Smooth muscle cell (in vitro differentiated cells): Measurements from ENCODE around the gene AGAP1. TPM values are rescaled to one million over a fixed set of nuclear protein-coding genes. Genes with fewer than 3 reads are reported as not detected.

Source experiments
- DNase-seq: peaks from one replicate; lab custom pipeline; 2025; ENCODE audit not compliant: unreplicated experiment; lab: John Stamatoyannopoulos, UW
- H2AFZ ChIP-seq: fragments of 200-600 bp; sonication (generic); 2 replicates; pipeline ENCODE4 v1.6.0; 2016; ENCODE audit warnings: antibody characterized with exemption, low read depth, mild to moderate bottlenecking
- H3F3A ChIP-seq: fragments of 200-600 bp; sonication (generic); 2 replicates; pipeline ENCODE4 v1.6.0; 2017; ENCODE audit warnings: antibody characterized with exemption, low read depth
- H3K27ac ChIP-seq: fragments of 200-600 bp; sonication (generic); 2 replicates; pipeline ENCODE4 v1.5.1; 2016; ENCODE audit warnings: low read depth, mild to moderate bottlenecking
- H3K27me3 ChIP-seq: fragments of 200-600 bp; sonication (generic); 2 replicates; pipeline ENCODE4 v1.6.1; 2016; ENCODE audit warnings: low read depth, mild to moderate bottlenecking
- H3K36me3 ChIP-seq: fragments of 200-600 bp; sonication (generic); 2 replicates; pipeline ENCODE4 v1.5.1; 2016; ENCODE audit warnings: low read depth
- H3K4me1 ChIP-seq: fragments of 200-600 bp; sonication (generic); 2 replicates; pipeline ENCODE4 v1.5.1; 2016; ENCODE audit warnings: low read depth
- H3K4me2 ChIP-seq: fragments of 200-600 bp; sonication (generic); 2 replicates; pipeline ENCODE4 v1.6.0; 2016; ENCODE audit warnings: mild to moderate bottlenecking
- H3K4me3 ChIP-seq: fragments of 200-600 bp; sonication (generic); 2 replicates; pipeline ENCODE4 v1.5.1; 2016; ENCODE audit warnings: mild to moderate bottlenecking
- H3K79me2 ChIP-seq: fragments of 200-600 bp; sonication (generic); 2 replicates; pipeline ENCODE4 v1.6.0; 2016; ENCODE audit warnings: low read depth, mild to moderate bottlenecking
- H3K9ac ChIP-seq: fragments of 200-600 bp; sonication (generic); 2 replicates; pipeline ENCODE4 v1.6.0; 2016; ENCODE audit warnings: low read depth
- H3K9me3 ChIP-seq: fragments of 200-600 bp; sonication (generic); replicated peaks from 2 replicates; pipeline ENCODE4 v1.5.1; 2016; ENCODE audit warnings: low read depth
- H4K20me1 ChIP-seq: fragments of 200-600 bp; sonication (generic); 2 replicates; pipeline ENCODE4 v1.6.0; 2016; ENCODE audit warnings: low read depth
- CTCF ChIP-seq: fragments of 200-600 bp; sonication (generic); IDR thresholded peaks from 2 replicates; pipeline ENCODE4 v1.5.1; 2017; ENCODE audit warnings: borderline replicate concordance, mild to moderate bottlenecking, antibody characterized with exemption; ENCODE audit not compliant: insufficient read depth, poor library complexity, severe bottlenecking
- WGBS: methylation state at CpG from one replicate; pipeline ENCODE4 v1.1.7; 2016; ENCODE audit warnings: low lambda C conversion rate; 5-methylcytosine and 5-hydroxymethylcytosine counted together
- polyA plus RNA-seq: library from polyadenylated mRNA; unstranded; fragments of >200 nt; fragmentation: Nextera tagmentation; extraction: Ambion mirVana; gene quantifications from 2 replicates; pipeline ENCODE4 v1.2.1, GENCODE V29; 2016
- total RNA-seq: library from RNA; depleted of rRNA; stranded (reverse); fragments of >200 nt; gene quantifications from 2 replicates; pipeline ENCODE4 v1.2.3, GENCODE V29; 2014

The AGAP1 gene
- total and polyA plus RNA-seq, 2 experiments from 2014 or later: 3.9 to 9.8 TPM

- Histone ChIP-seq H3K4me3 (no peak overlapping the region), H3F3A (no peaks in the 10 kb centered on the region), H3K27ac (no peak overlapping the region), H2AFZ (no peak overlapping the region), H3K4me2 (no peak overlapping the region), H3K36me3 (no peaks in the 10 kb centered on the region), H3K9ac (no peak overlapping the region), H3K4me1 (no peaks in the 10 kb centered on the region), H4K20me1 (peaks cover 2% of the 10 kb centered on the region), H3K79me2 (no peaks in the 10 kb centered on the region), H3K9me3 (no peaks in the 10 kb centered on the region), H3K27me3 (no peaks in the 10 kb centered on the region)
- 85% methylated on average over 6 of the region's 6 CpGs for WGBS
- TF ChIP-seq CTCF: no peak
- no peak for DNase-seq
Measured at GRCh38 chr2:236093134-236093533, 599.3 kb downstream of the AGAP1 start.

GRCh38 chr2:236095504-236095903, 601.7 kb downstream of the AGAP1 start:
- WGBS: 100% methylated on average over 2 of the region's 2 CpGs
- no peaks in the 10 kb centered on the region for H3F3A ChIP-seq
- no peak overlapping the region for H2AFZ ChIP-seq
- no peaks in the 10 kb centered on the region for H3K4me1 ChIP-seq
- no peak for DNase-seq
- no peaks in the 10 kb centered on the region for H3K36me3 ChIP-seq
- H3K27me3 ChIP-seq: no peaks in the 10 kb centered on the region
- no peak overlapping the region for H3K4me2 ChIP-seq
- H3K27ac ChIP-seq: no peak overlapping the region
- no peak overlapping the region for H3K4me3 ChIP-seq
- no peak overlapping the region for H3K9ac ChIP-seq
- H3K9me3 ChIP-seq: no peaks in the 10 kb centered on the region
- no peak for TF ChIP-seq CTCF
- no peaks in the 10 kb centered on the region for H4K20me1 ChIP-seq
- no peaks in the 10 kb centered on the region for H3K79me2 ChIP-seq

- no peaks in the 10 kb centered on the region for H3K36me3 ChIP-seq
- no peak overlapping the region for H3K9ac ChIP-seq
- no peak overlapping the region for H3K4me2 ChIP-seq
- DNase-seq: no peak
- no peaks in the 10 kb centered on the region for H3K79me2 ChIP-seq
- no peak overlapping the region for H2AFZ ChIP-seq
- H3K9me3 ChIP-seq: no peaks in the 10 kb centered on the region
- 90% methylated on average over 29 of the region's 29 CpGs for WGBS
- no peaks in the 10 kb centered on the region for H3K27me3 ChIP-seq
- no peak for TF ChIP-seq CTCF
- H3F3A ChIP-seq: no peaks in the 10 kb centered on the region
- H4K20me1 ChIP-seq: no peaks in the 10 kb centered on the region
- no peak overlapping the region for H3K27ac ChIP-seq
- no peak overlapping the region for H3K4me3 ChIP-seq
- no peaks in the 10 kb centered on the region for H3K4me1 ChIP-seq
Measured at GRCh38 chr2:236101311-236101950, 607.6 kb downstream of the AGAP1 start.

GRCh38 chr2:236102971-236103370, 609.1 kb downstream of the AGAP1 start:
- no peaks in the 10 kb centered on the region for H4K20me1 ChIP-seq
- H3K9ac ChIP-seq: no peak overlapping the region
- no peak overlapping the region for H3K4me2 ChIP-seq
- no peaks in the 10 kb centered on the region for H3K9me3 ChIP-seq
- TF ChIP-seq CTCF: no peak
- no peaks in the 10 kb centered on the region for H3K27me3 ChIP-seq
- no peaks in the 10 kb centered on the region for H3F3A ChIP-seq
- no peaks in the 10 kb centered on the region for H3K79me2 ChIP-seq
- 98% methylated on average over 6 of the region's 10 CpGs for WGBS
- no peak overlapping the region for H3K27ac ChIP-seq
- H3K4me3 ChIP-seq: no peak overlapping the region
- H2AFZ ChIP-seq: no peak overlapping the region
- no peak for DNase-seq
- peaks cover 3% of the 10 kb centered on the region for H3K4me1 ChIP-seq
- no peaks in the 10 kb centered on the region for H3K36me3 ChIP-seq
